ENCODE data around the gene PCGF5. TPM values are rescaled to one million over a fixed set of nuclear protein-coding genes. Genes with fewer than 3 reads are reported as not detected.

Gene PCGF5
- total RNA-seq, 1 donor from 2014 or later, result 31.2 TPM

GRCh38 chr10:91201213-91201996 is 19.1 kb upstream of the PCGF5 start:
- Mint-ChIP-seq H3K4me3 (ENCODE audit: unreplicated experiment) (no peak overlapping the region), H3K27ac (ENCODE audit: unreplicated experiment) (no peak overlapping the region), H3K36me3 (ENCODE audit: unreplicated experiment) (no peaks in the 10 kb centered on the region), H3K9me3 (ENCODE audit: unreplicated experiment) (no peaks in the 10 kb centered on the region), H3K27me3 (ENCODE audit: unreplicated experiment) (no peaks in the 10 kb centered on the region), H3K4me1 (ENCODE audit: unreplicated experiment) (peaks cover 26% of the 10 kb centered on the region)
- no peak for TF ChIP-seq CTCF (IDR thresholded peaks at IDR 0.05)
- DNase-seq (ENCODE audit: extremely low spot score, unreplicated experiment), result no peak

DNA sequence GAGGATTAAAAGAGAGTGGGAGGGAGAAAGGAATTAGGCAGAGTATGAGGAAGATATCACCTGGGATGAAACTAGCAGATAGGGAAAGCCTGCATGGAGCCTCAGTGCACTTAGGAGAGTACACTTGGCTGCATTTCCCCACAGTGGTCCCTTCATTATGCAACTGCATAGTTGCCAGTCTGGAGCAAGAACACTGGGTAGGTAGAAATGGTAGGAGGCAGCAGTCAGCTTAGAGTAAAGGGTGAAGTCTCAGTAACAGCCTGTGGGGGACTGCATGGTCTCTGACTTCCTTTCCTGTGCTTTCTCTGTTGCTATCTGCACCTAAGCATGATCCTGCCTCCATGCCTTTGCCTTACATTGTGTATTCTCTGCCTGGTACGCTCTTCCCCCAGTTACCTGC is 14.0 kb upstream of the PCGF5 start:
- no peak for TF ChIP-seq CTCF (IDR thresholded peaks at IDR 0.05)

DNA sequence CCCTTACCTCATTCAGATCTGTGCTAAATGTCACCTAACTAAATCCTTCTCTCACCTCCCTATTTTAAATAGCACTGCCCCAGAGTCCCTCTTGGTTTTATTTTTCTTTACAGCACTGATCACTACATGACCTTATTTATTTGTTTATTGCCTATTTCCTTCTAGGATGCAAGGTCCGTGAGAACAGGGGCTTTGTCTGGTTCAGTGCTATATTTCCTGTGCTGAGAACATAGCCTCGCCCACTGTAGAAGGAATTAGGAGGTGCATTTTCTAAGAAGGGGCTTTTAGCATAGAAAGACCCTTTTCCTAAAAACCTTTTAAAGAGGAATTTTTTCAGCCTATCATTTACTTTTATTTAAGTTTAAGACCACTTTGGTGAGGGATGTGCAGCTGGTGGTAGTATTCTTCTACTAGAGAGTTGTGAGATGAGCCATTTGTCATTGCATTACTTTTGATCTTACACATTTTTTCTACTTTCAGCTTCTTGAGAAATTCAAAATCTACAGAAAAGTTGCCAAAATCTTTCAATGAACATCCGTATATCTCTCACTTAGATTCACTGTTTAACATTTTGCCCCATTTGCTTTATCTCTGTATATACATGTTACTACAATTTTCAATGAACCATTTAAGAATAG is 13.5 kb upstream of the PCGF5 start:
- no peaks in the 10 kb centered on the region for H3K36me3 Mint-ChIP-seq (ENCODE audit: unreplicated experiment)
- no peak for TF ChIP-seq CTCF (IDR thresholded peaks at IDR 0.05)
- peaks cover 2% of the 10 kb centered on the region for H3K4me1 Mint-ChIP-seq (ENCODE audit: unreplicated experiment)
- no peaks in the 10 kb centered on the region for H3K9me3 Mint-ChIP-seq (ENCODE audit: unreplicated experiment)
- no peaks in the 10 kb centered on the region for H3K27me3 Mint-ChIP-seq (ENCODE audit: unreplicated experiment)
- DNase-seq (ENCODE audit: extremely low spot score, unreplicated experiment), result no peak
- H3K4me3 Mint-ChIP-seq (ENCODE audit: unreplicated experiment), result no peak overlapping the region
- no peak overlapping the region for H3K27ac Mint-ChIP-seq (ENCODE audit: unreplicated experiment)

More for the DNA sequence above, 14.0 kb upstream of the PCGF5 start:
- no peak for DNase-seq (ENCODE audit: extremely low spot score, unreplicated experiment)
- Mint-ChIP-seq H3K27me3 (ENCODE audit: unreplicated experiment) (no peaks in the 10 kb centered on the region), H3K36me3 (ENCODE audit: unreplicated experiment) (no peaks in the 10 kb centered on the region), H3K4me3 (ENCODE audit: unreplicated experiment) (no peak overlapping the region), H3K27ac (ENCODE audit: unreplicated experiment) (no peak overlapping the region), H3K4me1 (ENCODE audit: unreplicated experiment) (peaks cover 7% of the 10 kb centered on the region), H3K9me3 (ENCODE audit: unreplicated experiment) (no peaks in the 10 kb centered on the region)

- no peak for TF ChIP-seq CTCF (IDR thresholded peaks at IDR 0.05)
- Mint-ChIP-seq H3K27me3 (ENCODE audit: unreplicated experiment) (no peaks in the 10 kb centered on the region), H3K9me3 (ENCODE audit: unreplicated experiment) (no peaks in the 10 kb centered on the region), H3K4me1 (ENCODE audit: unreplicated experiment) (no peaks in the 10 kb centered on the region), H3K36me3 (ENCODE audit: unreplicated experiment) (no peaks in the 10 kb centered on the region), H3K4me3 (ENCODE audit: unreplicated experiment) (no peak overlapping the region), H3K27ac (ENCODE audit: unreplicated experiment) (no peak overlapping the region)
- no peak for DNase-seq (ENCODE audit: extremely low spot score, unreplicated experiment)
Measured at GRCh38 chr10:91208642-91209041, 11.8 kb upstream of the PCGF5 start.

- no peak overlapping the region for H3K4me3 Mint-ChIP-seq (ENCODE audit: unreplicated experiment)
Measured at GRCh38 chr10:91210014-91210413, 10.4 kb upstream of the PCGF5 start.

More at GRCh38 chr10:91210014-91210413, 10.4 kb upstream of the PCGF5 start:
- Mint-ChIP-seq H3K4me1 (ENCODE audit: unreplicated experiment) (no peaks in the 10 kb centered on the region), H3K27me3 (ENCODE audit: unreplicated experiment) (no peaks in the 10 kb centered on the region), H3K36me3 (ENCODE audit: unreplicated experiment) (no peaks in the 10 kb centered on the region), H3K9me3 (ENCODE audit: unreplicated experiment) (no peaks in the 10 kb centered on the region), H3K27ac (ENCODE audit: unreplicated experiment) (no peak overlapping the region)
- no peak for TF ChIP-seq CTCF (IDR thresholded peaks at IDR 0.05)
- DNase-seq (ENCODE audit: extremely low spot score, unreplicated experiment), result no peak
